K562 (cell line): Measurements from ENCODE around the gene MAP2K3. TPM values are rescaled to one million over a fixed set of nuclear protein-coding genes. Genes with fewer than 3 reads are reported as not detected.

ENCODE experiments used
- ATAC-seq: fragments of 200-7000 bp; cut with Tn5 transposase; 3 replicates; pipeline ENCODE4 v1.9.1; 2020; ENCODE audit warnings: moderate library complexity
- BruUV-seq: library from RNA; stranded (reverse); fragments of 400-500 nt; replicated peaks from 2 replicates; lab custom pipeline; 2021; lab: Mats Ljungman, UMichigan
- CTCF ChIA-PET: fragments of 300-600 bp; formaldehyde crosslinking; extraction: SDS; loops from one replicate; lab custom pipeline; 2021; ENCODE audit warnings: low intra/inter-chr PET ratio; lab: Yijun Ruan, JAX
- POLR2A ChIA-PET: fragments of 300-600, 350-650 bp; sonication (Branson Sonifier 250); formaldehyde crosslinking; extraction: SDS; loops from one replicate; lab custom pipeline; 2021; ENCODE audit warnings: antibody characterized with exemption, inconsistent platforms; lab: Yijun Ruan, JAX
- DNase-seq, 4 experiments: peaks; one replicate each; pipeline versions ENCODE4 v3.0.0 to v3.0.0-alpha.2; 2011 to 2018; ENCODE audit warnings: low spot score in 3 of 4, mixed read lengths in 3 of 4; ENCODE audit errors: extremely low read depth in 1 of 4
- FAIRE-seq: peaks from 2 replicates; lab custom pipeline; 2011; peaks lifted over from hg19 to GRCh38; lab: Jason Lieb, UNC
- H2AFZ ChIP-seq: 2 replicates; pipeline ENCODE4 v1.6.0; 2011; ENCODE audit warnings: low read depth, low read length, control low read depth, inconsistent platforms
- H3K27ac ChIP-seq: fragments of 200-600 bp; 3 replicates; pipeline ENCODE4 v1.8.0; 2011; ENCODE audit warnings: low read depth, mild to moderate bottlenecking, control low read depth, inconsistent platforms, low read length, moderate library complexity, mixed read lengths; ENCODE audit errors: extremely low read depth
- H3K27me3 ChIP-seq, 2 experiments: fragments of 300-600 bp in 1 of 2; 2 replicates in 1 of 2; 3 replicates in 1 of 2; pipeline versions ENCODE4 v1.6.0 to v1.8.0; 2011; ENCODE audit warnings: inconsistent platforms in 2 of 2, low read length in 2 of 2, mild to moderate bottlenecking in 1 of 2, mixed read lengths in 1 of 2, moderate library complexity in 1 of 2; ENCODE audit not compliant: control insufficient read depth in 2 of 2, insufficient read depth in 2 of 2
- H3K36me3 ChIP-seq: fragments of 300-600 bp; 3 replicates; pipeline ENCODE4 v1.8.0; 2011; ENCODE audit warnings: mild to moderate bottlenecking, low read length, inconsistent platforms; ENCODE audit not compliant: control insufficient read depth, insufficient read depth
- H3K4me1 ChIP-seq, 2 experiments: fragments of 200-600 bp in 1 of 2; replicated peaks in 1 of 2; 2 replicates in 1 of 2; 3 replicates in 1 of 2; pipeline versions ENCODE4 v1.5.1 to v1.8.0; 2011; ENCODE audit warnings: inconsistent platforms in 2 of 2, low read length in 2 of 2, mild to moderate bottlenecking in 1 of 2, mixed read lengths in 1 of 2, moderate library complexity in 1 of 2; ENCODE audit not compliant: control insufficient read depth in 2 of 2, insufficient read depth in 2 of 2
- H3K4me2 ChIP-seq: 2 replicates; pipeline ENCODE4 v1.6.1; 2011; ENCODE audit warnings: low read length, control low read depth, inconsistent platforms, mixed read lengths; ENCODE audit not compliant: insufficient read depth
- H3K4me3 ChIP-seq: fragments of 200-600 bp; sonication (generic), shearing (Covaris generic); 2 replicates; pipeline ENCODE4 v1.5.1; 2016; ENCODE audit warnings: control low read depth, inconsistent platforms
- H3K79me2 ChIP-seq: fragments of 200-600 bp; 3 replicates; pipeline ENCODE4 v1.8.0; 2011; ENCODE audit warnings: low read length, inconsistent platforms; ENCODE audit not compliant: control insufficient read depth, insufficient read depth
- H3K9ac ChIP-seq, 2 experiments: 2 replicates each; pipeline versions ENCODE4 v1.6.0 to v1.6.1; 2011; ENCODE audit warnings: low read depth in 2 of 2, low read length in 2 of 2, control low read depth in 1 of 2, inconsistent platforms in 1 of 2, mild to moderate bottlenecking in 1 of 2, mixed read lengths in 1 of 2; ENCODE audit not compliant: insufficient read depth in 1 of 2
- H3K9me1 ChIP-seq: one replicate; pipeline ENCODE4 v1.6.0; 2011; ENCODE audit warnings: inconsistent platforms, mild to moderate bottlenecking, low read length, moderate library complexity; ENCODE audit not compliant: control insufficient read depth, insufficient read depth
- H3K9me3 ChIP-seq: replicated peaks from 2 replicates; pipeline ENCODE4 v1.5.1; 2011; ENCODE audit warnings: low read depth, low read length, inconsistent platforms; ENCODE audit not compliant: control insufficient read depth, insufficient read depth
- H4K20me1 ChIP-seq: replicated peaks from 2 replicates; pipeline ENCODE4 v1.6.1; 2011; ENCODE audit warnings: low read length, inconsistent platforms, mixed read lengths; ENCODE audit not compliant: control insufficient read depth, insufficient read depth
- MAFK ChIP-seq: IDR thresholded peaks from 2 replicates; pipeline ENCODE4 v1.6.1; 2011; ENCODE audit warnings: low read length, improper control_type of control experiment
- ZBTB11 ChIP-seq, 3 experiments: fragments of 200-800 bp in 1 of 3; fragments of 250-450 bp in 1 of 3; fragments of 450-650 bp in 1 of 3; sonication (Bioruptor Pico) in 1 of 3; sonication (Bioruptor generic) in 1 of 3; formaldehyde crosslinking in 1 of 3; IDR thresholded peaks; 2 replicates each; pipeline versions ENCODE4 v1.6.1 to v1.8.0; 2016 to 2022; ENCODE audit warnings: mild to moderate bottlenecking in 2 of 3, missing genetic modification characterization in 2 of 3, missing compliant biosample characterization in 1 of 3, moderate library complexity in 1 of 3
- WGBS: fragments of 100-300 bp; shearing (Covaris generic); methylation state at CpG from one replicate; pipeline ENCODE4 v1.1.6; 2016; ENCODE audit warnings: low coverage, mixed read lengths; ENCODE audit not compliant: insufficient coverage; ENCODE audit errors: missing lambda C conversion rate; 5-methylcytosine and 5-hydroxymethylcytosine counted together
- in situ Hi-C: fragments of 300-500 bp; cut with MboI; formaldehyde crosslinking; loops from 4 replicates; pipeline ENCODE4 v1.15.0; 2018; ENCODE audit warnings: inconsistent platforms, mixed read lengths
- intact Hi-C: fragments of 100-400 bp; cut with micrococcal nuclease; formaldehyde crosslinking; loops from 2 replicates; pipeline ENCODE4 v1.14.2; 2022
- polyA plus RNA-seq, 8 experiments: library from polyadenylated mRNA; depleted of rRNA in 4 of 8; stranded (reverse) in 5 of 8; unstranded in 3 of 8; fragments of >200 nt; fragmentation: Nextera tagmentation in 2 of 8; fragmentation: Illumina TruSeq in 1 of 8; extraction: Ambion mirVana in 2 of 8; extraction: Trizol in 1 of 8; gene quantifications; 2 replicates each; pipeline versions ENCODE4 v1.2.1 to v1.2.3, GENCODE V29; 2011 to 2014; ENCODE audit warnings: inconsistent platforms in 1 of 8, missing spikeins in 1 of 8
- total RNA-seq, 7 experiments: library from RNA; depleted of rRNA in 6 of 7; stranded (reverse); fragments of >200 nt in 6 of 7; fragmentation: Illumina TruSeq in 2 of 7; extraction: Trizol in 2 of 7; gene quantifications; 2 replicates each; pipeline versions ENCODE4 v1.2.1 to v1.2.3, GENCODE V29; 2011 to 2021; ENCODE audit warnings: low replicate concordance in 1 of 7

The MAP2K3 gene
- total and polyA plus RNA-seq, 9 of the 15 experiments (the other 6 are each of a cell fraction or from before 2014, with no cell fraction given), result 0.18 to 14.8 (median 3.5) TPM

GRCh38 chr17:21287703-21288449 is 3.4 kb downstream of the MAP2K3 start:
- H3K4me1 ChIP-seq, result peaks cover 14 to 68% of the 10 kb centered on the region in 2 experiments; a peak in 4 of 5 replicates
- no peak overlapping the region for H2AFZ ChIP-seq
- H3K9me3 ChIP-seq, result no peaks in the 10 kb centered on the region
- no peak overlapping the region for H3K4me3 ChIP-seq
- no peaks in the 10 kb centered on the region for H3K27me3 ChIP-seq
- TF ChIP-seq MAFK (no peak), ZBTB11 (CRISPR knock-in tag; IDR thresholded peaks at IDR 0.05) (peak in 1 of 3 experiments; percentile 58; a peak in 1 of 6 replicates)
- in situ Hi-C loops (loop anchor here (25.0 kb wide), 1 partner anchor 774 kb away; no protein-coding TSS in a partner anchor), intact Hi-C loops (no loop called here)
- ATAC-seq (no peak), FAIRE-seq (no peak), DNase-seq (no peak)
- no peaks in the 10 kb centered on the region for H3K9me1 ChIP-seq
- H4K20me1 ChIP-seq, result no peaks in the 10 kb centered on the region; the same call in 1 of the 2 replicates
- H3K79me2 ChIP-seq, result peaks cover 41% of the 10 kb centered on the region
- no TSS peak for BruUV-seq
- WGBS, result 92% methylated on average over 6 of the region's 18 CpGs
- no peak overlapping the region for H3K9ac ChIP-seq
- POLR2A ChIA-PET, result interaction anchor here (0.8 kb wide), 2 partner anchors 12 to 189 kb away, joined by 3 read pairs; no protein-coding TSS in a partner anchor
- CTCF ChIA-PET, result no interaction called here
- H3K27ac ChIP-seq, result no peak overlapping the region
- H3K36me3 ChIP-seq, result no peaks in the 10 kb centered on the region
- H3K4me2 ChIP-seq, result no peak overlapping the region
